Activated T-helper 9 cell treated with anti-CD3 and anti-CD28 coated beads, Interleukin-2, amount 50 U/mL, for 16 hours (primary cell): ENCODE results near the gene AMPD1.

Experiments
- DNase-seq: peaks from one replicate; pipeline ENCODE4 v3.0.0-alpha.2; 2020; ENCODE audit warnings: low read depth

The AMPD1 gene

DNA sequence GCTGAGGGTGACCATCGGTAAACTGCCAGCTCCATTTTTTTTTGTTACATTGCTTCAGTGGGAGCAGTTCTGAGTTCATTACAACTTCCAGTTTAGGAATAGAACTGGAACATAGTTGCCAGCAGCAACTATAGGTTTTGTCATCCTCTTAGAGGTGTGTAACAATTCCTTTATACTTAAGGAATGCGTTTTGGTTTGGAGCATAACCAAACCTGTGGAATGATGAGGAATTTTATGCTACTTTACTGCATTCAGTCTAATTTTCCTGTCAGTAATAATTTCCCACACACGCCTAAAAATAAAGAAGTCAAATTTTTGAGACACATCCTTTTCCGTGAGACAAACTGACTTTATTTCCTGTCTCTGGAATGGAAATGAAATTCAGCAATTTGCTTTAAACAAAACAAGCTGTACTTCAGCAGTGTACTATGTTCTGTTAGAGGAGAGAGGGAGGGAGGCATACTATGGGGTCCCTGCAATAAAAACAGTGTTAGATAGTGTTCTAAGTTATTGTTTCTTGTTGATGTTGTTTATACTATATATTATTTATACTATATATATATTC is 4.8 kb upstream of the AMPD1 start:
- DNase-seq = no peak

DNA sequence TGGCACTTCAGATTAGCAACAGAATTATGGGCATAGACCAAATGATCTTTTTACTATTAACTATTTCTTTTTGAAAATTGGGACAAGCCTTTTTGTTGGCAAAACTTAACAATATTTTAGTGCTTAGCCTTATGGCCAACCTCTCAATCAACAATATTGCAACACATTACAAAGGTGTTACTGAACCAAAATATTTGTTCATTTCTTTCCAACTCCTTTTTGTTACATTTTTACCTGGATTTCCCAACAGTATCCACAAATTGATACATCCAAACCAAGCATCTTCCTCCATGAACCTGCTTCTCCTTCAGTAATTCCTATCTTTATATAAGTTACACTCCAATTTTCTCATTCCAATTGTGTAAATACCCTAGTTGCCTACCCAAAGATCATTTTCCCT is 1.5 kb upstream of the AMPD1 start:
- DNase-seq = no peak

DNA sequence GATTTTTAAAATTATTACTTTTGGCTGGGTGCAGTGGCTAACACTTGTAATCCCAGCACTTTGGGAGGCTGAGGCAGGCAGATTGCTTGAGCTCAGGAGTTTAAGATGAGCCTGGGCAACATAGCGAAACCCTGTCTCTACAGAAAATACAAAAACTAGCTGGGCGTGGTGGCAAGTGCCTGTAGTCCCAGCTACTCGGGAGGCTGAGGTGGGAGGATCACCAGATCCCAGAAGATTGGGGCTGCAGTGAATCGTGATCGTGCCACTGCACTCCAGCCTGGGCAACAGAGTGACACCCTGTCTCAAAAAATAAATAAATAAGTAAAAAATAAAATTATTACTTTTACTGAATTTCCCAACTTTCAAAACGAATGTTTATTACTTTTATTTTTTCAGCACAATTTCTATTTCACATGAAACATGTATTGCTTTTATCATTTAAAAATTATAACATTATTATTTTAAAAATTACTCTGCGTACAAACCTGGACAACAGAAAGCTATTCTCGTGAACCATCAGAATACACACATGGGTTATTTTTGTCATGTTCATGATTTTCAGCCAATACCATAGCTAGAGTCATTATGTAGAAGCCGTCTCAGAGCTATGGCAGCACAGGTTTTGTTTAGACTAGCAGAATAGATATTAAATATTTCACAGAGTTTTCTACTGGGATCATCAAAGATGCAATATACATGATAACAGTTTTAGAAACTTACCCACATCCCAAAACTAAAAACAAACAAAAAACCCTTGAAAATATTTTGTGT is 621 bp downstream of the AMPD1 start:
- no peak for DNase-seq

DNA sequence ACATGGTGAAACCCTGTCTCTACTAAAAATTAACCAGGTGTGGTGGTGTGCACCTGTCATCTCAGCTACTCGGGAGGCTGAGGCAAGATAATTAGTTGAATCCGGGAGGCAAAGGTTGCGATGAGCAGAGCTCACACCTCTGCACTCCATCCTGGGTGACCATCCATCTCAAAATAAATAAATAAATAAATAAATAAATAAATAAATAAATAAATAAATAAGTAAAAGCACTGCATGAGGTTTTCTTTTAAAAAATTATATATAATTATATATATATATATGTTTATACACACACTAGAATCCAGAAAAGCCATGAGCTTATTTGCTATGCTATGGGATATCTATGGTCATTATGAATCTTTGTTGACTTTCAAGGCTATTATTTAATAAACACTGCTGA is 2.4 kb downstream of the AMPD1 start:
- no peak for DNase-seq

DNA sequence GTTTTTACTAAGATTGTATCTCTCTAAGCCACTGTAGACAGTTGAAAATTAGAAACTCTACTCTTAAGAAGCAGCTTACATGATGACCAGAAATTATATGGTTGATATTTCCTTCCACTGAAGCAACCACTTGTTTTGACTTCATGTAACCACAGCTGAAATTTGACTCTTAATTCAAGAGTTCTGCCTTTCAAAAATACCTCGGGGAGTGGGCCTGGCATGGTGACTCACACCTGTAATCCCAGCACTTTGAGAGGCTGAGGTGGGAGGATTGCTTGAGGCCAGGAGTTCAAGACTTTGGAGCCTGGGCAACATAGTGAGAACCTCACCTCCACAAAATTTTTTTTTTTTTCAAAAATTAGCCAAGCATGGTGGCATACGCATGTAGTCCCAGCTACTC is 4.3 kb downstream of the AMPD1 start:
- DNase-seq = no peak

DNA sequence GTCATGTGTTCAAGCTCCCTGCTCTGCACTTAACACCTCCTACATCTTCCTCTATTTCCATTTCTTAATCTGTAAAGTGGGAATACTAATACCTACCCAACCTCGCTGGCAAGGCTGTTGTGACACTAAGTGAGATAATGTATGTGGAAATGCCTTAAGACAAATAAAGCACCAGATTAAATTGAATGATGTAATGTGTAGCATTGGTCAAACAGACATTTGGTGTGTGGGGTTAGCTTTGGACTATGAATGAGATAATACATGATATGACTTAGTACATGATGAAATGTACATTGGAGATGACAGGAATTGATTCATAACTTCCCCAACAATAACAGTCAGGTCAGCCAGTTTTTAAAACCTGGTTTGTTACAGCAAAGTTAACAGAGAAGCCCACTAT is 5.2 kb downstream of the AMPD1 start:
- no peak for DNase-seq

DNA sequence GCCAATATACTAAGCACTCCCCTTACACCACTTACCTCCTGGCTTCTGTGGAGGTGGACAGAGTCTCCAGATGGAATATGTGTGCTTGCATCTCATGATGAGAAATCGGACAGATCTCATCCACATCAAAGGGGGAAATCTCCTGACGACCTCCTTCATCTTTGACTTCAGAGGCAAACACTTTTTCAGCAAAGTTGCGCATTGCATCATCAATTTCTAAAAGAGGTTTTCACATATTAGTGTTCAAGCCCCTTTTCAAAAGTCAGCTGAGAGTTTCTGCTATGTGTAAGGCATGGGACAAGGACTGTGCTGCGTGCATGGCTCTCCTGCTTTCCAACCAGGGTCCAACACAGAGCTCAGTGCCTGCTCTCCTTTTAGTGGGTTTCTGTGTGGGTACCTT is 6.8 kb downstream of the AMPD1 start:
- no peak for DNase-seq

DNA sequence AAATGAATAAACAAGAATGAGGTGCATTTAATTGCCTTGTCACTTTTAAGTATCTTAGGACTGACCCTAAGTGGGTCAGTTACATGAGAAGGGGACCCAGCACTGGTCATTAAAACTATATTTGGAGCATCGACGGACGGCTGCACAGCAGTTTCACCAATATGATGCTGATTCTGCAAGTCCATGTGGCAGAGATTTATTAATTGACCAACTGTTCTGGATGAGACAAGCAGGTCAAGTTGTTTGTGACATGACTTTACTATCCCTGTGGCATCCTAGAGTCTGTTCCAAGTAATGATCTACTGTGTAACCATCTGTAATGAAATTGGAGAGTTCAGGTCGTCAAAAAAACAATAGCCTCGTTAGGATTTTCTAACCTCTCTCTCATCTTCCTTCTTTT is 9.5 kb downstream of the AMPD1 start:
- no peak for DNase-seq

DNA sequence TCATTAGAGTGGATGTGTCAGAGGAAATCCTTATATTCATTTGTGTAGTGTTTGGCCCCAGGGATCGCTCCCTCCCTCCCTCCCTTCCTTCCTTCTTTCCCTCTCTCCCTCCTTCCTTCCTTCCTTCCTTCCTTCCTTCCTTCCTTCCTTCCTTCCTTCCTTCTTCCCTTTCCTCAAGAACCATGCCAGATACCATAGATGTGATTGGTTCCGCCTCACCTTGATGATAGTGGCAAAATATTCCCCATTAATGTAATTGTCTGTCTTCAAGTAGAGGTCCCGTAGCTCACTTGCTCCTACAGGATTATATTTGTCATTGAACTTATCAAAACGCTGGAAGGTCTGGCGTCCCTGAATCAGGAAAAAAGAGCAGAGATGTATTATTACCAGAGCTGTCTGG is 17.7 kb downstream of the AMPD1 start:
- no peak for DNase-seq

DNA sequence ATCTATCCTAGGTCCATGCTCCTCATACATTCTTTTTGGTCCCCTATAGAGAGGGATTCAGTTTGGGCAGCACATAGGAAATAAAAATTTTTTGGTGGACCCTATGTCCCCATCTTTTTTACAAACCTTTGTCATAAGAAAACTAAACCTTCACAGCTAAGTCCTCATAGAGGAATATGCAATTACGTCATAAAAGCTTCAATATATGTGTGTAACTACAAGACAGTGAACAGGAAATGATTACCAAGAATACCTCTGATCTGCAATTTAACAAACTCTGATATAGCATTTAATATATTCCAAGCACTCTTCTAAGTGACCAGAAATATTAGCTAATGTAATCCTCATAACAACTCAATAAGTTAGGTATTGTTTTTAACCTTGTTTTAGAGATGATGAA is 19.2 kb downstream of the AMPD1 start:
- DNase-seq = no peak

DNA sequence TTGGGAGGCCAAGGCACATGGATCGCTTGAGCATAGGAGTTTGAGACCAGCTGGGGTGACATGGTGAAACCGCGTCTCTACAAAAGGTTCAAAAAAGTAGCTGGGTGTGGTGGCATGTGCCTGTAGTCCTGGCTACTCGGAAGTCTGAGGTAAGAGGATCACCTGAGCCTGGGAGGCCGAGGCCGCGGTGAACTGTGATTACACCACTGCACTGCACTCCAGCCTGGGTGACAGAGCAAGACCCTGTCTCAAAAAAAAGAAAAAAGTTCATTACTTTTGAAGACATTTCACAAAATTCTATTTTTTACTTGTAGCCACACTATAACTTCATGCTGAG is 23.4 kb downstream of the AMPD1 start:
- DNase-seq = no peak

DNA sequence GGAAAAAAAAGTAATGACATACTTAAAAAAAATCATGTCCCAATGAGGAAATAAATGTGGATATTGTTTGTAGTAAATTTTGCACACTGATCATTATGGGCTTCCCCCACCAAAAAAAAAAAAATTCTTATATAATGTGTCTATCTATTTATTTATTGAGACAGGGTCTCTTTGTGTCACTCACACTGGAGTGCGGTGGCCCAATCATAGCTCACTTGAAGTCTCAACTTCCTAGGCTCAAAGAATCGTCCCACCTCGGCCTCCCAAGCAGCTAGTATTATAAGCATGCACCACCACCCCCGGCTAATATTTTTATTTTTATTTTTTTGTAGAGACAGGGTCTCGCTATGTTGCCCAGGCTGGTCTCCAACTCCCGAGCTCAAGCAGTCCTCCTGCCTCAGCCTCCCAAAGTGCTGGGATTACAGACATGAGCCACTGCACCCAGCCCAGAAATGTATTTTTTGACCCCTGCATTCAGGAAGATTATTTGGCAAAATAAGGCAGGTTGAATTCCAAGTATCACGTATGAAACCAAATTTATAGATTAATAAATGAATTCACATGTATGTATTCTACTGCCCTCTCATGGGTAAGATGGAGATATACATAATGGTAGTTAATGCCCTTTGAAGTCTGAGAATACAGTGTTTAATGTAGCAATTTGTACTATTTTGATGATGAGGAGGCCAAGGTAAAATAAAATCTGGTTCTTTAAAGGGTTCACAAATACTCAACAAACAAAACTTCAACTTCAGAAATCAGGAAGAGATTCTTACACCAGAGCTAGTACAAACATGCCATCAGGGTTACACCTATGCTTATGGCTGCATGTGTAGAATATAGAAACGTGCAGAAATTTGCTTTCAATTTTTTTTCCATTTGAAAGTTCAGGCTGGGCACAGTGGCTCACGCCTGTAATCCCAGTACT is 24.1 kb downstream of the AMPD1 start:
- no peak for DNase-seq

DNA sequence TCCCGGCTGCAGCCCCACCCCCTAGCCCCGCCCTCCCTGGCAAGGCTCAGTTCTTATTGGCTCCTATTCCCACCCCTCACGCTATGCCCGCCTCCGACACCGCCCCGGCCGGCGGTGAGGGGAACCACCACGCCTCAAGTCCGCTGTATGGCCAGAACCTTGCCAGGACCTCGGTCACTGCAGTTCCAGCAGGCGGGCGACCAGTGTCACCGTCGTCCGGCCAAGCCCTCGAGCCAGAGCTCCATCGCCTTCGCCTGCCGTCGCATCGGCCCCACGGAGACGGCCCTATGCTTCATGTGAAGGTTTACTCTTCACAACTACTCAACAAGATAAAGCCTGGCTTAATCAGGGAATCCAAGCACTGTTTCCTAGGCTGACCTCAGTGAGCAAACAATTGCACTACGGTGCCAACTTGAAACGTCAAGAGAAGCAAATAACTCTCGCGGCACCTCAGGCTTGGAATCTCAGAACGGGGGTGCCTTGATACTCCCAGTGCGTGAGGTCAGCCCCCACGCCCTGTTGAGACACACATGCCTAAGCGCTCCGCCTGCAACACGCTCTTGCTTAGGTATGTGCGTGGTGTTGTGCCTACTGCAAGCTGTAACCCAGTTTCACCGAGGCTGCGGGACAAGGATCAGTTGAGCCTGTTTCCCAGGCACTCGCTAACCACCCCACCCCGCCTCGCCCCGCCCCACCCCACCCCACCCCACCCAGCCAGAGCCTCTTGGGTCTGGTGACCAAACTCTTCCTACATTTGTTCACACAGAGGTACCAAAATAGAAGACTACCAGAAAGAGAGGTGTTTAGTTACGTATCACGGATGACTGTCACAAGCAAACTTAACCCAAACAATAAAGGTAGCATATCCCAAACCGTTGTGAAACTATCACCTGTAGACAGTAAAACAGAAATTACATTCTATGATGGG is 25.0 kb downstream of the AMPD1 start:
- DNase-seq = peak; percentile 83

DNA sequence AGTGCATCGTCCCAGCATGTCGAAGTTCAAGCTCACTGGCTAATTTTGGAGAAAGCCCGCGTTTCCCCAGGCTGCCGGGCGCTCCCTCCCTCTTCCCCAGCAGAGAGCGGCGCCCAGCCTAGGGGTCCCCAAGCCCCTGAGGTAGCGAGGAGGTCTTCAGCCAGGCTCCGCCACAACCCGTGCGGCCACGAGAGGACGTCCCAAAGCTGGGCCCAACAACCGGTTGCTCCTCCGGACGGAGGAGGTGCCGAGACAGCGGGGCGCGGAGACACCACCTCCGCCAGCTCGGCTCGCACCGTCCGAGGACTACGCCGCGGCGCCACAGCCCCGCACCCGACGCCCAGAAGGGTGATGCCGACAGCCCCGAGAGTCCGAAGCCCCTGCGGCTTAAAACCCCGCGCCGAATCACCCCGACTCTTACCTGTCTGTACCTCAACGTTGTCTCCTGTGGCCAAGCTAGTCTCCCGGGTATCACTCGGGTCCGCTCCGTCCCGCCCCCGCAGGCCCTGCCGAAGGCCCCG is 25.7 kb downstream of the AMPD1 start, which contains the start of gene DENND2C:
TSS of gene DENND2C (minus strand) at position 488 of the 521 bp plus-strand sequence. CDS start 44,065 bp downstream, outside the sequence.
- DNase-seq = no peak

DNA sequence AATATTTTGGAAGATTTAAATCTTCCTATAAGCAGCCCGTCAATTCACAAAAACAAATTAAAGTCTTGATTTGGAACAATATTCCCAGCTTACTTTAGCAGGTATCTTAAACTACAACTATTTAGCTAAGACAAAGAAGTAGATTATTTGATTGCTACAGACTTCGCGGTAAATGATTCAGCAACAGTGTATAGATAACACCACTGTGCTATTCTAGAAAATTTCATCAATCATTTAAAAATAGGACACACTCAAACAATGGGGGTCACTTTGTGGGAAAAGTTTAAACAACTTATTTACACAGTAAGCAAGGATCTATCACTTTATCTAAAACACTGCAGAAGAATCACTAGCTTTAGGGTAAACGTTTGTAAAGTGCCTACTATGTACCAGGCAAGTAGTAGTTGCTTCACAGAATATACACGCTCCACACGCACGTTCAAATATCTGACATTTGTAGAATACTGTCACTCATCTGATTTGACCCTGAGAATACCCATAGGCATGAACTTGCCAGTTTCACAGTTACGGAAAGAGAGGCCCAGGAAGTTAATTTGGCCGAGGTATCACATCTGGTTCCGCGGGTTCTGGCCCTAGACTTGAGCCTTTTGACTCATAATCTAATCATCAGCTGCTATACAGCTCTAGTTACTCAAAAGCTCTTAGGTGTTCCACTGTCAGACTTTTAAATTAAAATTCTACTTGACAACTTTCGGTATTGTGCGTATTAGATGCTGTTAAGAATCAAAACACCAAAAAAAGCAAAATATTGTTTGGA is 26.4 kb downstream of the AMPD1 start:
- no peak for DNase-seq

DNA sequence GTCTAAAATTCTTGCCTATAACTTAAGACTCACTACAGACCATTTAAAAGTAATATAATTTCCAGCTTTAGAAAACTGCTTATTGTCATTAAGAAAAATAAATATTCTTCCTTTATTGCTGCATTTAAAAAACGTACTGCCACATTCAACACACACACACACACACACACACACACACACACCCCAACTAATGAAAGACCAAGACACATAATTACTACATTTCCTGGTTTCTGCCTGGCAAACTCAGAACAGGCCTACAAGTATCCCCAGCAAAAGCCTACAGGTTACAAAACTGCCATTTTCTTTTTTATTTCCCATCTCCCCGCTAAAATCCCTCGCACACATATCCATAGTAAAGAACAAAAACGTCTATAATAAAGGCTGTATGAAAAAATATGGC is 27.0 kb downstream of the AMPD1 start:
- no peak for DNase-seq

DNA sequence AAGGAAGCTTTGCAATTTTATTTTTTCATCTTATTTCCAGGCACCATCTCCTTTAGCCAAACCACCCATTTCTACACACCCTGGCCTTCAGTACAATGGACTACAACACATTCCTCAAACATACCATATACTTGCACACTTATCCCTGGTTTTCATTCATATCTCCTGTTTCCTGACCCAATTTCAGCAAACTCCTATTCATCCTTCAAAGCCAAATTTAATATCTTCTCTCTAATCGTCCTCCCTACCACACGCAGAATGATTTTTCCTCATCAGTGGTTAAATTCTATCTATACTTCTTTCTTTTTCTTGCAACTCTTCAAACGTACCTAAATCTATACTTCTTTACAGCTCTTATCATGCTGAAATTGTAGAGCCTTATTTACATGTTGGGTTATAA is 28.4 kb downstream of the AMPD1 start:
- no peak for DNase-seq

DNA sequence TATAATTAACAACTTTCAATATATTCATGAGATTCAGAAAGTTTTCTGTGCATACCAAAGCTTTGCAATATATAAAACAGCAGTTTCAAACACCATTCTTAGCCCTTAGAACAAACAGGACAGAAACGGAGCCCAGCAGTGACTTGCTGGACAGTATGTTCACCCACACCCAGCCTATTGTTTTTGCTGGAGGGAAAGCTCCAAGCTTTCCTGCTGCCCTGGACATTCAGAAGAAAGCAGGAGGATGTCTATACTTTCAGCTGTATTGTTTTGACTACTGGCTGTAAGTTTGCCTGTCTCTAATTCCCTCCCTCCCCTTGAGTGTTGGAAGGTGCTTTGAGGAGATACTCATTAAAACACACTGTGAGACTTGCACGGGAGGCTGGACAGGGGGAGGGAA is 35.1 kb downstream of the AMPD1 start:
- no peak for DNase-seq

DNA sequence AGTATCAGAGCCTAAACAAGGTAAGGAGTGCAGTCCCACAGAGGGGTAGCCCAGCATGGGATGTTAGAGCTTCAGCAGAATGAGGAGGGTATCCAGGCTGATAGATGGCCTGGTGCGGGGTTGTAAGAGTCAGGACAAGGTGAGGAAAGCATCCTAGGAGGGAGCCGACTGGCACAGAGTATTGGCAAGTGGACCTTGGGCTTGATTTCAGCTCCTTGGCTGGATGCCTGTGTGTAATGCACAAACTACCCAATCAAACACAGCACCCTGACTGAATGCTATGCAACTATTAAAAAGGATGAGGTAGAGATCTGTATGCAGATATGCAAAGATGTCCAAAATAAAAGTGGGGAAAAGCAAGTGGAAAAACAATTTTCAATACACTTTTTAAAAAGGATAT is 43.5 kb downstream of the AMPD1 start:
- DNase-seq = no peak

DNA sequence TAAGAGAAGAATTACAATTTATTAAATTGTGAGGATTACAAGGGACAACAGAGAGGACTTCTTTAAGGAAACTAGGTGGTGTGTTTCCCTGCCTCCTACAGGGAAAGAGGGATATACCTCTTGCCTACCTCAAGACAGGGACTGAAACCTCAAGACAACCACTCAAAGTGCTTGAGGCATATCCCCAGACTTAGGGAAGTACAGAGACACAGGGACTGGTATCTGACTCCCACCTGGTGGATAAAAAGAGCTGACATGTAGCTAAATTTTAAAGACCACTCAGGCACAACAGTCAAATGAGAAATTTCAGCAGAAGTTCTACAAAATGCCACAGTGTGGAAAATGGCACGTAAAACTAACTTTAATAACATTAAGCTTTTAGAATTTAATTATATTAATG is 46.8 kb downstream of the AMPD1 start:
- DNase-seq = no peak

DNA sequence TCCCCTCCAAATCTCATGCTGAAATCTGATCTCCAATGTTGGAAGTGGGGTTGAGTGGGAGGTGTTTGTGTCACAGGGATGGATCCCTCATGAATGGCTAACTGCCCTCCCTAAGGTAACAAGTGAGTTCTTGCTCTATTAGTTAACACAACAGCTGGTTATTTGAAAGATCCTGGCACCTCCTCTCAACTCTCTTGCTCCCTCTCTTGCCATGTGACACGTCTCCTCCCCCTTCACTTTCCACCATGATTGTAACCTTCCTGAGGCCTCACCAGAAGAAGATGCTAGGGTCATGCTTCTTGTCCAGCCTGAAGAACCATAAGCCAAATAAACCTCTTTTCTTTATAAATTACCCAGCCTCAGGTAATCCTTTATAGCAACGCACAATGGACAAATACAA is 54.0 kb downstream of the AMPD1 start:
- DNase-seq = no peak
